ENCODE data around the gene VWA3A. TPM values are rescaled to one million over a fixed set of nuclear protein-coding genes. Genes with fewer than 3 reads are reported as not detected.

VWA3A gene
- total RNA-seq, 2 experiments from 2014 or later, result 0.27 to 0.47 TPM

DNA sequence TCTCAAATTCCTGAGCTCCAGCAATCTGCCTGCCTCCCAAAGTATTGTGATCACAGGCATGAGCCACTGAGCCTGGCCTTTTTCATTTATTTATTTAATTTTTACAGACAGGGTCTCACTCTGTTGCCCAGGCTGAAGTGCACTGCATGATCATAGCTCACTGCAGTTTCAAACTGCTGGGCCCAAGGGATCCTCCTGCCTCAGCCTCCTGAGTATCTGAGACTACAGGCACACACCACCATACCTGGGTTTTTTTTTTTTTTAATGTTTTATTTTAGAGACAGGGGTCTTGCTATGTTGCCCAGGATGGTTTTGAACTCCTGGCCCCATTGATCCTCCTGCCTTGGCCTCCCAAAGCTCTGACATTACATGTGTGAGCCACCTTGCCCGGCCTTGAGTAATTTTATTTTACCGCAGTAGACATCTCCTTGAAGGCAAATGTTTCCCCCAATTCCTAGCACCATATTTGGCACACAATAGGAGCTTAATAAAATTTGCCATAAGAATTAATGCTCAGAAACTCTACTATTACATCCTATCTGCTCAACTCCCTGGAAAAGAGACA lies 111.8 kb downstream of the VWA3A start:
- ChIA-PET POLR2A (interaction anchor here (1.0 to 7.9 kb wide), 4 partner anchors 11 to 94 kb away, joined by 3 to 107 read pairs (median 25); partner anchors contain the start of gene POLR3E), CTCF (interaction anchor here (0.6 to 3.7 kb wide), 5 partner anchors 8 to 97 kb away, joined by 3 to 20 read pairs (median 3); no protein-coding TSS in a partner anchor)
- Histone ChIP-seq H3K36me3 (ENCODE audit: insufficient read depth, low read length) (no peaks in the 10 kb centered on the region), H3K4me3 (ENCODE audit: low read length) (no peak overlapping the region), H3K9me3 (ENCODE audit: control insufficient read depth in 1 of 2, insufficient read depth in 1 of 2, low read length in 2 of 2) (no peaks in the 10 kb centered on the region), H3K27ac (ENCODE audit: low read depth in 1 of 2, low read length in 2 of 2) (no peak overlapping the region), H3K4me1 (ENCODE audit: insufficient read depth, low read length) (peaks cover 26% of the 10 kb centered on the region), H3K27me3 (ENCODE audit: control insufficient read depth in 1 of 2, insufficient read depth in 2 of 2, low read length in 2 of 2) (no peaks in the 10 kb centered on the region)
- Mint-ChIP-seq H3K27ac (no peak overlapping the region), H3K4me3 (peak overlapping the region; percentile 78), H3K27me3 (no peaks in the 10 kb centered on the region), H3K4me1 (ENCODE audit: low read depth) (peaks cover 22% of the 10 kb centered on the region), H3K36me3 (ENCODE audit: low read depth) (peaks cover 4% of the 10 kb centered on the region), H3K9me3 (no peaks in the 10 kb centered on the region)
- no peak for TF ChIP-seq CTCF (IDR thresholded peaks at IDR 0.05)
- no peak for DNase-seq
- intact Hi-C loops (cut with DNase I, micrococcal nuclease), result no loop called here
- no peak for ATAC-seq (ENCODE audit: poor library complexity)

DNA sequence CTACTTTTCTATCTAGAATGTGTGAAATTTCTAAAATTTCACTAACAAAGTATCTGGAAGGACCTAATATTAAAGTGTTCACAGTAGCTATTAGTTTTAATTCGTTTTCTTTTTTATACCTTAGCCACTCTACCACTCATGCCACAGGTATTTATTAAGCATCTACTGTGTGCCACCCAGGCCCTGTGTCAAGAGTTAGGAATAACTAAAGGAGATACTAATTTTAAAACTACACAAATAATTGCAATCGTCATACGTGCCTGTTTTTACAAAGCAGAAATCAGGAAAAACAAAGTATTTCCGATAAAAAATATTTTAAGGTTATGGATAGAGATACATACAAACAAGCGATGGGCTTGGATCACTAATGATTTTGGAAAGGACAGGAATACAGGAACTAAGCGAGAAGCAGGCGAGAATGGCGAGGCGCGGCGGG lies 113.3 kb downstream of the VWA3A start:
- CTCF ChIA-PET, result interaction anchor here (0.7 to 3.7 kb wide), 8 partner anchors 9 to 548 kb away, joined by 3 to 20 read pairs (median 7); partner anchors contain the start of gene POLR3E
- Mint-ChIP-seq H3K27ac (peak overlapping the region; percentile 79), H3K9me3 (no peaks in the 10 kb centered on the region), H3K36me3 (ENCODE audit: low read depth) (peaks cover 4% of the 10 kb centered on the region), H3K4me3 (peak overlapping the region; percentile 96), H3K4me1 (ENCODE audit: low read depth) (peaks cover 33% of the 10 kb centered on the region), H3K27me3 (no peaks in the 10 kb centered on the region)
- no peak for DNase-seq
- Histone ChIP-seq H3K4me1 (ENCODE audit: insufficient read depth, low read length) (peaks cover 26% of the 10 kb centered on the region), H3K27me3 (ENCODE audit: control insufficient read depth in 1 of 2, insufficient read depth in 2 of 2, low read length in 2 of 2) (no peaks in the 10 kb centered on the region), H3K27ac (ENCODE audit: low read depth in 1 of 2, low read length in 2 of 2) (no peak overlapping the region), H3K36me3 (ENCODE audit: insufficient read depth, low read length) (no peaks in the 10 kb centered on the region), H3K4me3 (ENCODE audit: low read length) (peak overlapping the region; percentile 85), H3K9me3 (ENCODE audit: control insufficient read depth in 1 of 2, insufficient read depth in 1 of 2, low read length in 2 of 2) (no peaks in the 10 kb centered on the region)
- intact Hi-C loops (cut with DNase I, micrococcal nuclease), result loop anchor here in 1 of 2 experiments (1.0 to 5.0 kb wide), 3 partner anchors 37 to 172 kb away; partner anchors contain the start of gene POLR3E
- TF ChIP-seq CTCF (IDR thresholded peaks at IDR 0.05), result no peak
- POLR2A ChIA-PET, result interaction anchor here (0.6 to 7.9 kb wide), 6 partner anchors 13 to 1442 kb away, joined by 3 to 107 read pairs (median 8); partner anchors contain the start of gene POLR3E
- no peak for ATAC-seq (ENCODE audit: poor library complexity)

DNA sequence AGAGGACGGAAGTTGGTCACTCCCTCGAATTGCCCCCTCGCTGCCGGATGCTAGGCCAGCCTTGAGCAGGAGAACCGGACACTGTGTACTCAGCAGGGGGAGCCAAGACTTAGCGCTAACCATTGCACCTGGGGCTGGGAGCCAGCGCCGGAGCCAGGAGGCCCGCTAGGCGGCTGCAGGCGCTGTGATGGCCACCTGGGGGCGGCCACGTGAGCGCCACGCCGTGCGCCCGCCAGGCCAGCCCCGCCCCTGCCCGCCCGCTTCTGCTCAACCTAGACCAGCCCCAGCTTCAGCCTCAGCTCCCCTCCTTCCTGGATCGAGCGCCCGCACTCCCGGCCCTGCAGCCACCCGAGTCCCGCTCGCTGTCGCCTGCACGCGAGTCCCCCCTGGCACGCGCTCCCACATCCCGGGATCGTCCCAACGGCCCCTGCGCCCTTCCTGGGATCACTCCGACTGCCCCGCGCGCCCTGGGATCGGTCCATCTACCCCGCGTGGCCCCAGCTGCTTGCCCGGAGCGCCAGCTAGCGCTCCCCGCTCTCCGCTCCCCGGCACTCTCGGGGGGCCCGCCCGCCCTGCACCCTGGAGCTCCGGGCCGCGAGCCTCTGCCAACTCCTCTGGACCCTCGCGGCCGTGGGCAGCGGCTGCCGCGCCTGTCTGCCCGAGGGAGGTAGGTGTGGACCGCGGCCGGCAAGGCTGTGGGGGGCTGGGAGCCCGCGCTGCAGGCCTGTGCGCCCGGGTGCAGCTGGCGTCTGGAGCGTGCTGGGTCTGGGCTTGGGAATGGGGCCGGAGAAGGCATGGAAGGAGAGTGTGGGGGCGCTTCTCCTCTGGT lies 113.9 kb downstream of the VWA3A start, which contains the start of gene EEF2K:
EEF2K (plus strand) TSS at position 266 of the 829 bp plus-strand sequence. CDS start 19,452 bp downstream, outside the sequence.
- peaks cover 36% of the 10 kb centered on the region for H3K4me1 Mint-ChIP-seq (ENCODE audit: low read depth)

More for the DNA sequence above, 113.9 kb downstream of the VWA3A start, which contains the start of gene EEF2K:
- ChIA-PET CTCF (interaction anchor here (0.7 to 3.7 kb wide), 7 partner anchors 10 to 549 kb away, joined by 3 to 20 read pairs (median 7); partner anchors contain the start of gene POLR3E), POLR2A (interaction anchor here (0.6 to 7.9 kb wide), 6 partner anchors 13 to 1442 kb away, joined by 3 to 107 read pairs (median 6); partner anchors contain the start of genes MOSMO and POLR3E)
- Mint-ChIP-seq H3K36me3 (ENCODE audit: low read depth) (peaks cover 4% of the 10 kb centered on the region), H3K27me3 (no peaks in the 10 kb centered on the region), H3K4me3 (peak within 1 kb of the TSS; percentile 96), H3K9me3 (no peaks in the 10 kb centered on the region), H3K27ac (peak within 1 kb of the TSS; percentile 79)
- Histone ChIP-seq H3K27me3 (ENCODE audit: control insufficient read depth in 1 of 2, insufficient read depth in 2 of 2, low read length in 2 of 2) (no peaks in the 10 kb centered on the region), H3K27ac (ENCODE audit: low read depth in 1 of 2, low read length in 2 of 2) (peak within 1 kb of the TSS in 1 of 2 donors; percentile 51), H3K4me1 (ENCODE audit: insufficient read depth, low read length) (peaks cover 26% of the 10 kb centered on the region), H3K36me3 (ENCODE audit: insufficient read depth, low read length) (no peaks in the 10 kb centered on the region), H3K9me3 (ENCODE audit: control insufficient read depth in 1 of 2, insufficient read depth in 1 of 2, low read length in 2 of 2) (no peaks in the 10 kb centered on the region), H3K4me3 (ENCODE audit: low read length) (peak within 1 kb of the TSS; percentile 85)
- peak; percentile 81 for TF ChIP-seq CTCF (IDR thresholded peaks at IDR 0.05)
- intact Hi-C loops (cut with DNase I, micrococcal nuclease), result loop anchor here in 1 of 2 experiments (1.0 to 5.0 kb wide), 3 partner anchors 37 to 171 kb away; partner anchors contain the start of gene POLR3E
- ATAC-seq (ENCODE audit: poor library complexity) (peak; percentile 91), DNase-seq (peak; percentile 60 to 92 (median 76))

Measured in CD4-positive, alpha-beta T cell (primary cell).